H1 (cell line): ENCODE measurements around the gene SLC44A5. TPM values are rescaled to one million over a fixed set of nuclear protein-coding genes. Genes with fewer than 3 reads are reported as not detected.

Experiments
- CTCF ChIA-PET: fragments of 300-600 bp; sonication (Branson Sonifier 250); formaldehyde crosslinking; loops from one replicate; lab custom pipeline; 2021; ENCODE audit not compliant: partially characterized antibody; lab: Charles Lee
- POLR2A ChIA-PET: fragments of 300-600 bp; sonication (Branson Sonifier 250); formaldehyde crosslinking; loops from one replicate; lab custom pipeline; 2021; ENCODE audit warnings: inconsistent platforms; ENCODE audit not compliant: partially characterized antibody; lab: Charles Lee
- DNase-seq, 2 experiments: peaks; one replicate each; pipeline versions ENCODE4 v3.0.0 to v3.0.0-alpha.2; 2010 to 2022; ENCODE audit warnings: low spot score in 2 of 2, low read depth in 1 of 2, mixed read lengths in 1 of 2
- FAIRE-seq: peaks from 2 replicates; lab custom pipeline; 2011; peaks lifted over from hg19 to GRCh38; lab: Jason Lieb, UNC
- H2AFZ ChIP-seq: 2 replicates; pipeline ENCODE4 v1.8.1; 2012; ENCODE audit warnings: low read length, inconsistent platforms
- H2AK5ac ChIP-seq: 2 replicates; pipeline ENCODE4 v1.6.1; 2013; ENCODE audit warnings: low read depth, low read length
- H2BK120ac ChIP-seq: replicated peaks from 2 replicates; pipeline ENCODE3; 2013; ENCODE audit warnings: low read depth, low read length, inconsistent platforms
- H2BK12ac ChIP-seq: 2 replicates; pipeline ENCODE4 v1.6.1; 2013; ENCODE audit warnings: low read depth, low read length
- H2BK15ac ChIP-seq: 2 replicates; pipeline ENCODE4 v1.6.1; 2013; ENCODE audit warnings: low read length
- H2BK20ac ChIP-seq: 2 replicates; pipeline ENCODE4 v1.6.1; 2013; ENCODE audit warnings: low read length
- H2BK5ac ChIP-seq: 2 replicates; pipeline ENCODE4 v1.6.1; 2013; ENCODE audit warnings: low read depth, low read length
- H3K14ac ChIP-seq: 2 replicates; pipeline ENCODE4 v1.6.1; 2013; ENCODE audit warnings: inconsistent platforms; ENCODE audit not compliant: insufficient read length
- H3K18ac ChIP-seq: 2 replicates; pipeline ENCODE4 v1.6.1; 2013; ENCODE audit warnings: low read length; ENCODE audit errors: extremely low read depth
- H3K23ac ChIP-seq: 2 replicates; pipeline ENCODE4 v1.6.1; 2013; ENCODE audit warnings: inconsistent platforms; ENCODE audit not compliant: insufficient read length
- H3K23me2 ChIP-seq: 2 replicates; pipeline ENCODE4 v1.6.1; 2013; ENCODE audit warnings: low read depth, low read length
- H3K27ac ChIP-seq: 2 replicates; pipeline ENCODE4 v1.6.1; 2011; ENCODE audit warnings: low read depth, low read length, inconsistent platforms
- H3K27me3 ChIP-seq, 4 experiments: replicated peaks in 1 of 4; 1 replicate in 1 of 4; 2 replicates in 3 of 4; pipeline versions ENCODE4 v1.6.1 to v1.8.1; 2011 to 2013; ENCODE audit warnings: low read length in 3 of 4, mild to moderate bottlenecking in 3 of 4, inconsistent platforms in 2 of 4, mixed read lengths in 2 of 4, moderate library complexity in 1 of 4; ENCODE audit not compliant: control insufficient read depth in 3 of 4, insufficient read depth in 3 of 4; ENCODE audit errors: extremely low read depth in 1 of 4
- H3K36me3 ChIP-seq, 4 experiments: 2 replicates each; pipeline versions ENCODE4 v1.6.1 to v1.8.1; 2011 to 2013; ENCODE audit warnings: mild to moderate bottlenecking in 4 of 4, low read length in 3 of 4, moderate library complexity in 2 of 4, control low read depth in 1 of 4, inconsistent platforms in 1 of 4; ENCODE audit not compliant: insufficient read depth in 4 of 4, control insufficient read depth in 2 of 4
- H3K4ac ChIP-seq: replicated peaks from 2 replicates; pipeline ENCODE3; 2013; ENCODE audit warnings: low read length, low read depth, mixed read lengths, inconsistent platforms; ENCODE audit not compliant: insufficient read length
- H3K4me1 ChIP-seq, 4 experiments: replicated peaks in 1 of 4; 1 replicate in 1 of 4; 2 replicates in 3 of 4; pipeline versions ENCODE4 v1.6.1 to v1.8.1; 2011 to 2013; ENCODE audit warnings: low read length in 3 of 4, inconsistent platforms in 2 of 4, mixed read lengths in 1 of 4; ENCODE audit not compliant: insufficient read depth in 4 of 4, control insufficient read depth in 3 of 4
- H3K4me2 ChIP-seq, 2 experiments: 2 replicates each; pipeline versions ENCODE4 v1.6.1 to v1.8.1; 2011 to 2013; ENCODE audit warnings: low read depth in 2 of 2, low read length in 2 of 2, control low read depth in 1 of 2, inconsistent platforms in 1 of 2, mild to moderate bottlenecking in 1 of 2; ENCODE audit not compliant: insufficient read depth in 1 of 2
- H3K4me3 ChIP-seq, 4 experiments: fragments of 200-600, 300-600 bp in 1 of 4; sonication (generic), shearing (Covaris generic), sonication (Bioruptor Twin) in 1 of 4; 2 replicates each; pipeline versions ENCODE4 v1.5.1 to v1.8.1; 2011 to 2016; ENCODE audit warnings: low read length in 4 of 4, low read depth in 3 of 4, control low read depth in 2 of 4, inconsistent platforms in 2 of 4, mild to moderate bottlenecking in 2 of 4, mixed read lengths in 1 of 4, moderate library complexity in 1 of 4; ENCODE audit not compliant: insufficient read depth in 2 of 4; ENCODE audit errors: extremely low read depth in 1 of 4
- H3K56ac ChIP-seq: replicated peaks from 2 replicates; pipeline ENCODE3; 2013; ENCODE audit warnings: low read depth, mild to moderate bottlenecking, mixed read lengths, low read length, inconsistent platforms; ENCODE audit not compliant: insufficient read length
- H3K79me1 ChIP-seq: 2 replicates; pipeline ENCODE4 v1.6.1; 2013; ENCODE audit warnings: low read depth, low read length, control low read depth
- H3K79me2 ChIP-seq, 2 experiments: 2 replicates each; pipeline versions ENCODE4 v1.6.1 to v1.8.1; 2012 to 2013; ENCODE audit warnings: low read length in 2 of 2, mild to moderate bottlenecking in 2 of 2, inconsistent platforms in 1 of 2; ENCODE audit not compliant: insufficient read depth in 2 of 2, control insufficient read depth in 1 of 2
- H3K9ac ChIP-seq, 4 experiments: replicated peaks in 1 of 4; 1 replicate in 1 of 4; 2 replicates in 3 of 4; pipeline versions ENCODE4 v1.6.1 to v1.8.1; 2011 to 2013; ENCODE audit warnings: low read depth in 3 of 4, low read length in 3 of 4, control low read depth in 2 of 4, mild to moderate bottlenecking in 2 of 4, moderate library complexity in 2 of 4, inconsistent platforms in 1 of 4; ENCODE audit errors: extremely low read depth in 1 of 4
- H3K9me3 ChIP-seq, 2 experiments: 2 replicates each; pipeline versions ENCODE4 v1.6.1 to v1.8.1; 2012 to 2013; ENCODE audit warnings: mild to moderate bottlenecking in 2 of 2, moderate library complexity in 2 of 2, control low read depth in 1 of 2, inconsistent platforms in 1 of 2, low read depth in 1 of 2, low read length in 1 of 2, mixed read lengths in 1 of 2; ENCODE audit not compliant: insufficient read depth in 2 of 2
- H4K20me1 ChIP-seq, 2 experiments: replicated peaks in 1 of 2; 2 replicates each; pipeline versions ENCODE3 to v1.8.1; 2011 to 2013; ENCODE audit warnings: inconsistent platforms in 2 of 2, low read length in 2 of 2, mild to moderate bottlenecking in 1 of 2; ENCODE audit not compliant: insufficient read depth in 2 of 2, control insufficient read depth in 1 of 2
- H4K5ac ChIP-seq: 2 replicates; pipeline ENCODE4 v1.6.1; 2013; ENCODE audit warnings: low read length, low read depth, mixed read lengths, inconsistent platforms; ENCODE audit not compliant: insufficient read length
- H4K8ac ChIP-seq: 2 replicates; pipeline ENCODE4 v1.8.0; 2013; ENCODE audit warnings: mild to moderate bottlenecking, moderate library complexity, low read length, inconsistent platforms; ENCODE audit not compliant: insufficient read depth; ENCODE audit errors: extremely low read depth
- H4K91ac ChIP-seq: replicated peaks from 2 replicates; pipeline ENCODE3; 2013; ENCODE audit warnings: low read length, mixed read lengths, inconsistent platforms; ENCODE audit not compliant: insufficient read length
- CREB1 ChIP-seq: IDR thresholded peaks from 2 replicates; pipeline ENCODE4 v1.6.1; 2012; ENCODE audit warnings: inconsistent platforms
- EGR1 ChIP-seq: IDR thresholded peaks from 2 replicates; pipeline ENCODE4 v1.6.1; 2011; ENCODE audit warnings: low read depth, low read length, borderline replicate concordance
- GTF2F1 ChIP-seq: IDR thresholded peaks from 2 replicates; pipeline ENCODE4 v1.6.1; 2012; ENCODE audit warnings: low read depth, low read length, improper control_type of control experiment, borderline replicate concordance
- SAP30 ChIP-seq: fragments of 300-600 bp; sonication (generic); IDR thresholded peaks from 2 replicates; pipeline ENCODE4 v1.7.1; 2012; ENCODE audit warnings: low read length, moderate library complexity, mild to moderate bottlenecking, inconsistent platforms; ENCODE audit not compliant: insufficient read depth, insufficient replicate concordance
- SUZ12 ChIP-seq: fragments of 200-600 bp; sonication (generic); IDR thresholded peaks from 2 replicates; pipeline ENCODE4 v1.6.1; 2012; ENCODE audit warnings: mild to moderate bottlenecking, inconsistent platforms, low read length, moderate library complexity, mixed read lengths
- WGBS, 2 experiments: shearing (Covaris generic) in 1 of 2; methylation state at CpG; one replicate each; pipeline versions ENCODE4 v1.1.6 to v1.1.7; 2013 to 2015; ENCODE audit warnings: low lambda C conversion rate in 2 of 2, mixed read lengths in 2 of 2, inconsistent platforms in 1 of 2, low coverage in 1 of 2, missing lambda C conversion rate in 1 of 2; ENCODE audit not compliant: insufficient replicate concordance in 2 of 2, insufficient coverage in 1 of 2, insufficient read length in 1 of 2; ENCODE audit errors: extremely low coverage in 1 of 2, missing lambda C conversion rate in 1 of 2; 5-methylcytosine and 5-hydroxymethylcytosine counted together
- polyA plus RNA-seq, 7 experiments: library from polyadenylated mRNA; depleted of rRNA in 3 of 7; stranded (reverse) in 5 of 7; unstranded in 2 of 7; fragments of >200 nt in 5 of 7; fragments of 200-250 nt in 2 of 7; gene quantifications; 1 replicate in 5 of 7; 2 replicates in 1 of 7; 4 replicates in 1 of 7; pipeline versions ENCODE4 v1.2.1 to v1.2.3, GENCODE V29; 2011 to 2013; ENCODE audit warnings: missing spikeins in 2 of 7, mixed read lengths in 2 of 7
- total RNA-seq: library from RNA; stranded (reverse); fragmentation: NEBNext Ultra II Directional; extraction: Animal tissue kit (Norgen Biotek cat#: 25700); gene quantifications from 2 replicates; pipeline ENCODE4 v1.2.1, GENCODE V29; 2021

SLC44A5 gene
- total and polyA plus RNA-seq, 2 of the 8 experiments (the other 6 are each of a cell fraction or from before 2014, with no cell fraction given), result 1.8 to 3.3 TPM

- no peak overlapping the region for H2AK5ac ChIP-seq
- no peak overlapping the region for H2BK120ac ChIP-seq
- no peaks in the 10 kb centered on the region for H3K4me1 ChIP-seq
- no peak overlapping the region for H3K27ac ChIP-seq
- no peak overlapping the region for H3K9ac ChIP-seq
- FAIRE-seq, result peak; percentile 71
- no peak overlapping the region for H3K56ac ChIP-seq
- WGBS, 2 experiments, result 87% methylated on average over 3 of the region's 3 CpGs; no CpG with 5 or more reads in 1 of the 2 experiments
- no peaks in the 10 kb centered on the region for H4K20me1 ChIP-seq
- no peaks in the 10 kb centered on the region for H3K23me2 ChIP-seq
- no peak overlapping the region for H3K4me2 ChIP-seq
- TF ChIP-seq GTF2F1, result no peak
- TF ChIP-seq SUZ12, result no peak
- TF ChIP-seq SAP30, result no peak
- no peak for TF ChIP-seq EGR1
- TF ChIP-seq CREB1, result no peak
- CTCF ChIA-PET, result no interaction called here
- H3K4ac ChIP-seq, result no peak overlapping the region
- H3K79me2 ChIP-seq, result no peaks in the 10 kb centered on the region
- no peaks in the 10 kb centered on the region for H3K36me3 ChIP-seq
- H2BK20ac ChIP-seq, result no peak overlapping the region
- no peak overlapping the region for H3K14ac ChIP-seq
- H2BK5ac ChIP-seq, result no peak overlapping the region
- POLR2A ChIA-PET, result no interaction called here
- H3K9me3 ChIP-seq, result no peaks in the 10 kb centered on the region
- H2BK12ac ChIP-seq, result no peak overlapping the region
- no peak overlapping the region for H3K18ac ChIP-seq
- no peak overlapping the region for H4K91ac ChIP-seq
- no peaks in the 10 kb centered on the region for H3K27me3 ChIP-seq
- no peak overlapping the region for H2BK15ac ChIP-seq
- H4K8ac ChIP-seq, result no peak overlapping the region
- DNase-seq, result no peak
- no peak overlapping the region for H3K23ac ChIP-seq
- no peak overlapping the region for H3K4me3 ChIP-seq
- H3K79me1 ChIP-seq, result no peaks in the 10 kb centered on the region
- H4K5ac ChIP-seq, result no peak overlapping the region
- H2AFZ ChIP-seq, result no peak overlapping the region
Measured at GRCh38 chr1:75641325-75641724, 30.4 kb upstream of the SLC44A5 start.
